CD4-positive, alpha-beta memory T cell (primary cell): ENCODE results near the gene SLC8A2. TPM values are rescaled to one million over a fixed set of nuclear protein-coding genes. Genes with fewer than 3 reads are reported as not detected.

Experiments used
- CTCF ChIA-PET: fragments of 350-600 bp; sonication (Branson Sonifier 250); formaldehyde crosslinking; loops from one replicate; lab custom pipeline; 2021; ENCODE audit warnings: inconsistent platforms; ENCODE audit not compliant: partially characterized antibody; lab: Charles Lee
- POLR2A ChIA-PET: fragments of 350-600 bp; sonication (Branson Sonifier 250); formaldehyde crosslinking; loops from one replicate; lab custom pipeline; 2021; ENCODE audit not compliant: partially characterized antibody; lab: Charles Lee
- DNase-seq, 5 donors: peaks; one replicate each; pipeline versions ENCODE4 v3.0.0 to v3.0.0-alpha.2; 2020 to 2022; ENCODE audit warnings: mixed read lengths in 1 of 5
- H3K27ac ChIP-seq: one replicate; pipeline ENCODE4 v1.7.0; 2013; ENCODE audit warnings: low read depth, low read length
- H3K27me3 ChIP-seq: 2 replicates; pipeline ENCODE4 v1.7.0; 2013; ENCODE audit warnings: mild to moderate bottlenecking, low read length, moderate library complexity; ENCODE audit not compliant: insufficient read depth
- H3K36me3 ChIP-seq: 2 replicates; pipeline ENCODE4 v1.7.0; 2013; ENCODE audit warnings: mild to moderate bottlenecking, low read length, moderate library complexity; ENCODE audit not compliant: insufficient read depth
- H3K4me1 ChIP-seq: 2 replicates; pipeline ENCODE4 v1.7.0; 2013; ENCODE audit warnings: mild to moderate bottlenecking, low read length, moderate library complexity; ENCODE audit not compliant: insufficient read depth
- H3K4me3 ChIP-seq, 2 donors: one replicate each; pipeline ENCODE4 v1.7.0; 2013; ENCODE audit warnings: low read length in 2 of 2, mild to moderate bottlenecking in 1 of 2
- H3K9me3 ChIP-seq, 2 donors: one replicate each; pipeline ENCODE4 v1.7.0; 2013; ENCODE audit warnings: low read length in 2 of 2, control low read depth in 1 of 2; ENCODE audit not compliant: control insufficient read depth in 1 of 2
- H3K27ac Mint-ChIP-seq, 7 donors: one replicate each; pipeline ENCODE4 v1.8.0; 2020 to 2021; ENCODE audit warnings: mixed read lengths in 7 of 7, mild to moderate bottlenecking in 6 of 7, inconsistent platforms in 3 of 7, moderate library complexity in 3 of 7
- H3K27me3 Mint-ChIP-seq, 2 donors: one replicate each; pipeline ENCODE4 v1.8.0; 2020 to 2021; ENCODE audit warnings: mixed read lengths in 2 of 2
- H3K36me3 Mint-ChIP-seq, 2 donors: one replicate each; pipeline ENCODE4 v1.8.0; 2020 to 2021; ENCODE audit warnings: mixed read lengths in 2 of 2, inconsistent platforms in 1 of 2, mild to moderate bottlenecking in 1 of 2
- H3K4me1 Mint-ChIP-seq, 4 donors: one replicate each; pipeline ENCODE4 v1.8.0; 2020 to 2021; ENCODE audit warnings: mixed read lengths in 4 of 4, mild to moderate bottlenecking in 1 of 4
- H3K4me3 Mint-ChIP-seq, 8 donors: one replicate each; pipeline ENCODE4 v1.8.0; 2020 to 2021; ENCODE audit warnings: mixed read lengths in 8 of 8, mild to moderate bottlenecking in 7 of 8, moderate library complexity in 6 of 8, inconsistent platforms in 3 of 8
- H3K9me3 Mint-ChIP-seq, 8 donors: one replicate each; pipeline ENCODE4 v1.8.0; 2020 to 2021; ENCODE audit warnings: mixed read lengths in 8 of 8, mild to moderate bottlenecking in 5 of 8, inconsistent platforms in 3 of 8, moderate library complexity in 1 of 8
- intact Hi-C: fragments of 100-400 bp; cut with micrococcal nuclease; formaldehyde crosslinking; loops from one replicate; pipeline ENCODE4 v1.15.1; 2023
- polyA plus RNA-seq, 2 donors: library from polyadenylated mRNA; unstranded; fragments of 300-500 nt; fragmentation: Illumina TruSeq; gene quantifications; one replicate each; pipeline ENCODE4 v1.2.3, GENCODE V29; 2021
- total RNA-seq, 2 experiments: library from RNA; stranded (reverse); gene quantifications; one replicate each; pipeline ENCODE4 v1.2.3, GENCODE V29; 2021

SLC8A2 gene
- total and polyA plus RNA-seq, 4 experiments from 2014 or later = not detected

- Histone ChIP-seq H3K4me3 (no peak overlapping the region), H3K36me3 (peaks cover 47% of the 10 kb centered on the region), H3K4me1 (no peaks in the 10 kb centered on the region), H3K27ac (no peak overlapping the region), H3K9me3 (no peaks in the 10 kb centered on the region), H3K27me3 (no peaks in the 10 kb centered on the region)
- no peak overlapping the region for H3K4me3 Mint-ChIP-seq
- H3K9me3 Mint-ChIP-seq = no peaks in the 10 kb centered on the region
- H3K27me3 Mint-ChIP-seq = no peaks in the 10 kb centered on the region
- CTCF ChIA-PET = interaction anchor here (1.6 kb wide), 1 partner anchor 53 kb away, joined by 3 read pairs; no protein-coding TSS in a partner anchor
- intact Hi-C loops = no loop called here
- DNase-seq = no peak
- peak overlapping the region in 2 of 7 donors; percentile 26 to 29 for H3K27ac Mint-ChIP-seq
- POLR2A ChIA-PET = interaction anchor here (0.8 to 1.8 kb wide), 2 partner anchors 13 kb away, joined by 3 to 5 read pairs; partner anchors contain the start of gene KPTN
- H3K4me1 Mint-ChIP-seq = peaks cover 0 to 4% (median 2%) of the 10 kb centered on the region in 4 donors
- H3K36me3 Mint-ChIP-seq = peaks cover 13 to 57% of the 10 kb centered on the region in 2 donors
Measured at GRCh38 chr19:47497050-47497766, 25.5 kb upstream of the SLC8A2 start.

- Histone ChIP-seq H3K4me1 (no peaks in the 10 kb centered on the region), H3K4me3 (no peak overlapping the region), H3K9me3 (no peaks in the 10 kb centered on the region), H3K27me3 (no peaks in the 10 kb centered on the region), H3K36me3 (peaks cover 46% of the 10 kb centered on the region), H3K27ac (no peak overlapping the region)
- no peak overlapping the region for H3K4me3 Mint-ChIP-seq
- DNase-seq = peak in 1 of 5 donors; percentile 22
- no peaks in the 10 kb centered on the region for H3K9me3 Mint-ChIP-seq
- peak overlapping the region in 4 of 7 donors; percentile 2 to 47 (median 22) for H3K27ac Mint-ChIP-seq
- peaks cover 7 to 61% of the 10 kb centered on the region in 2 donors for H3K36me3 Mint-ChIP-seq
- ChIA-PET POLR2A (interaction anchor here (1.2 to 2.0 kb wide), 2 partner anchors 12 to 14 kb away, joined by 3 to 5 read pairs; partner anchors contain the start of gene KPTN), CTCF (interaction anchor here (1.6 kb wide), 1 partner anchor 55 kb away, joined by 3 read pairs; no protein-coding TSS in a partner anchor)
- intact Hi-C loops = no loop called here
- H3K4me1 Mint-ChIP-seq = peaks cover 0 to 4% (median 2%) of the 10 kb centered on the region in 4 donors
- H3K27me3 Mint-ChIP-seq = no peaks in the 10 kb centered on the region
Measured at GRCh38 chr19:47495478-47496372, 24.0 kb upstream of the SLC8A2 start.

GRCh38 chr19:47494729-47495128 lies 23.0 kb upstream of the SLC8A2 start:
- H3K27me3 ChIP-seq = no peaks in the 10 kb centered on the region
- Mint-ChIP-seq H3K4me1 (peaks cover 0 to 8% (median 2%) of the 10 kb centered on the region in 4 donors), H3K36me3 (peaks cover 11 to 63% of the 10 kb centered on the region in 2 donors), H3K27me3 (no peaks in the 10 kb centered on the region), H3K27ac (peak overlapping the region in 1 of 7 donors; percentile 55), H3K9me3 (peaks cover 0 to 2% (median 0%) of the 10 kb centered on the region in 8 donors), H3K4me3 (no peak overlapping the region)
- H3K4me1 ChIP-seq = no peaks in the 10 kb centered on the region
- DNase-seq = peak in 1 of 5 donors; percentile 4
- CTCF ChIA-PET = no interaction called here
- intact Hi-C loops = no loop called here
- H3K9me3 ChIP-seq = no peaks in the 10 kb centered on the region
- POLR2A ChIA-PET = interaction anchor here (1.2 to 2.0 kb wide), 2 partner anchors 11 to 15 kb away, joined by 3 to 5 read pairs; partner anchors contain the start of gene KPTN
- H3K36me3 ChIP-seq = peaks cover 46% of the 10 kb centered on the region
- H3K4me3 ChIP-seq = no peak overlapping the region
- no peak overlapping the region for H3K27ac ChIP-seq

GRCh38 chr19:47494211-47494547 lies 22.5 kb upstream of the SLC8A2 start:
- peaks cover 0 to 9% (median 2%) of the 10 kb centered on the region in 4 donors for H3K4me1 Mint-ChIP-seq
- intact Hi-C loops = no loop called here
- peaks cover 0 to 2% (median 0%) of the 10 kb centered on the region in 8 donors for H3K9me3 Mint-ChIP-seq
- Histone ChIP-seq H3K9me3 (no peaks in the 10 kb centered on the region), H3K27ac (no peak overlapping the region), H3K36me3 (peaks cover 52% of the 10 kb centered on the region), H3K4me3 (no peak overlapping the region), H3K4me1 (no peaks in the 10 kb centered on the region), H3K27me3 (no peaks in the 10 kb centered on the region)
- peak in 1 of 5 donors; percentile 7 for DNase-seq
- H3K27me3 Mint-ChIP-seq = no peaks in the 10 kb centered on the region
- H3K4me3 Mint-ChIP-seq = no peak overlapping the region
- peaks cover 11 to 62% of the 10 kb centered on the region in 2 donors for H3K36me3 Mint-ChIP-seq
- ChIA-PET CTCF (no interaction called here), POLR2A (interaction anchor here (1.2 to 2.0 kb wide), 2 partner anchors 11 to 15 kb away, joined by 3 to 5 read pairs; partner anchors contain the start of gene KPTN)
- peak overlapping the region in 1 of 7 donors; percentile 19 for H3K27ac Mint-ChIP-seq

GRCh38 chr19:47493378-47494210 lies 21.9 kb upstream of the SLC8A2 start:
- H3K4me1 Mint-ChIP-seq = peaks cover 0 to 7% (median 2%) of the 10 kb centered on the region in 4 donors
- H3K4me3 Mint-ChIP-seq = no peak overlapping the region

GRCh38 chr19:47492571-47493377 lies 21.1 kb upstream of the SLC8A2 start:
- Histone ChIP-seq H3K36me3 (peaks cover 55% of the 10 kb centered on the region), H3K4me1 (no peaks in the 10 kb centered on the region), H3K4me3 (no peak overlapping the region), H3K27me3 (no peaks in the 10 kb centered on the region), H3K9me3 (no peaks in the 10 kb centered on the region), H3K27ac (no peak overlapping the region)
- H3K4me1 Mint-ChIP-seq = peaks cover 0 to 7% (median 2%) of the 10 kb centered on the region in 4 donors
- DNase-seq = peak in 1 of 5 donors; percentile 30
- intact Hi-C loops = no loop called here
- peaks cover 7 to 52% of the 10 kb centered on the region in 2 donors for H3K36me3 Mint-ChIP-seq
- POLR2A ChIA-PET = no interaction called here
- CTCF ChIA-PET = no interaction called here
- H3K4me3 Mint-ChIP-seq = no peak overlapping the region
- H3K9me3 Mint-ChIP-seq = peaks cover 0 to 2% (median 0%) of the 10 kb centered on the region in 8 donors
- H3K27me3 Mint-ChIP-seq = no peaks in the 10 kb centered on the region
- peak overlapping the region in 3 of 7 donors; percentile 21 to 35 (median 29) for H3K27ac Mint-ChIP-seq

More at GRCh38 chr19:47493378-47494210, 21.9 kb upstream of the SLC8A2 start:
- POLR2A ChIA-PET = no interaction called here
- Histone ChIP-seq H3K27me3 (no peaks in the 10 kb centered on the region), H3K4me3 (no peak overlapping the region), H3K9me3 (no peaks in the 10 kb centered on the region), H3K4me1 (no peaks in the 10 kb centered on the region), H3K27ac (no peak overlapping the region), H3K36me3 (peaks cover 55% of the 10 kb centered on the region)
- Mint-ChIP-seq H3K27me3 (no peaks in the 10 kb centered on the region), H3K9me3 (peaks cover 0 to 2% (median 0%) of the 10 kb centered on the region in 8 donors), H3K36me3 (peaks cover 7 to 56% of the 10 kb centered on the region in 2 donors), H3K27ac (peak overlapping the region in 4 of 7 donors; percentile 3 to 78 (median 48))
- CTCF ChIA-PET = interaction anchor here (0.6 kb wide), 1 partner anchor 683 kb away, joined by 5 read pairs; no protein-coding TSS in a partner anchor
- intact Hi-C loops = no loop called here
- peak in 1 of 5 donors; percentile 38 for DNase-seq
